Hepatocyte (in vitro differentiated cells): ENCODE measurements around the gene WDPCP. TPM values are rescaled to one million over a fixed set of nuclear protein-coding genes. Genes with fewer than 3 reads are reported as not detected.

Experiments used
- DNase-seq: peaks from one replicate; pipeline ENCODE4 v3.0.0-alpha.2; 2016; ENCODE audit warnings: low spot score
- H2AFZ ChIP-seq: fragments of 200-600 bp; sonication (generic); 2 replicates; pipeline ENCODE4 v1.6.0; 2016; ENCODE audit warnings: antibody characterized with exemption, mild to moderate bottlenecking
- H3K27ac ChIP-seq: fragments of 200-600 bp; sonication (generic); 2 replicates; pipeline ENCODE4 v1.5.1; 2016; ENCODE audit warnings: mild to moderate bottlenecking
- H3K27me3 ChIP-seq: fragments of 200-600 bp; sonication (generic); 2 replicates; pipeline ENCODE4 v1.6.1; 2016
- H3K36me3 ChIP-seq: fragments of 200-600 bp; sonication (generic); replicated peaks from 2 replicates; pipeline ENCODE4 v1.5.1; 2016; ENCODE audit warnings: low read depth; ENCODE audit not compliant: insufficient read depth
- H3K4me1 ChIP-seq: fragments of 200-600 bp; sonication (generic); 2 replicates; pipeline ENCODE4 v1.5.1; 2016; ENCODE audit warnings: mild to moderate bottlenecking, moderate library complexity; ENCODE audit not compliant: insufficient read depth
- H3K4me2 ChIP-seq: fragments of 200-600 bp; sonication (generic); 2 replicates; pipeline ENCODE4 v1.6.0; 2016
- H3K4me3 ChIP-seq: fragments of 200-600 bp; sonication (generic); 2 replicates; pipeline ENCODE4 v1.5.1; 2016; ENCODE audit warnings: mild to moderate bottlenecking
- H3K79me2 ChIP-seq: fragments of 200-600 bp; sonication (generic); 2 replicates; pipeline ENCODE4 v1.6.0; 2017; ENCODE audit warnings: mild to moderate bottlenecking
- H3K9me2 ChIP-seq: fragments of 200-600 bp; sonication (generic); replicated peaks from 2 replicates; pipeline ENCODE4 v1.6.0; 2017; ENCODE audit warnings: mild to moderate bottlenecking; ENCODE audit not compliant: insufficient read depth
- H3K9me3 ChIP-seq: fragments of 200-600 bp; sonication (generic); 2 replicates; pipeline ENCODE4 v1.5.1; 2016; ENCODE audit warnings: low read depth, mild to moderate bottlenecking
- H4K20me1 ChIP-seq: fragments of 200-600 bp; sonication (generic); 2 replicates; pipeline ENCODE4 v1.6.0; 2016; ENCODE audit warnings: mild to moderate bottlenecking; ENCODE audit not compliant: insufficient read depth, poor library complexity, severe bottlenecking
- CTCF ChIP-seq: fragments of 200-600 bp; sonication (generic); IDR thresholded peaks from 2 replicates; pipeline ENCODE4 v1.5.1; 2016; ENCODE audit warnings: antibody characterized with exemption, mild to moderate bottlenecking; ENCODE audit not compliant: poor library complexity
- EZH2 ChIP-seq: fragments of 200-600 bp; sonication (generic); IDR thresholded peaks from 2 replicates; pipeline ENCODE4 v1.6.1; 2016; ENCODE audit warnings: antibody characterized with exemption, mild to moderate bottlenecking, borderline replicate concordance
- EZH2phosphoT487 ChIP-seq: fragments of 200-600 bp; sonication (generic); IDR thresholded peaks from one replicate; pipeline ENCODE4 v1.6.1; 2018; ENCODE audit warnings: antibody characterized with exemption, mild to moderate bottlenecking, low read depth, moderate library complexity; ENCODE audit not compliant: unreplicated experiment, severe bottlenecking
- WGBS: methylation state at CpG from one replicate; pipeline ENCODE4 v1.1.6; 2016; ENCODE audit warnings: low lambda C conversion rate; ENCODE audit errors: missing lambda C conversion rate; 5-methylcytosine and 5-hydroxymethylcytosine counted together
- polyA plus RNA-seq: library from polyadenylated mRNA; unstranded; fragments of >200 nt; fragmentation: Nextera tagmentation; extraction: Ambion mirVana; gene quantifications from 2 replicates; pipeline ENCODE4 v1.2.1, GENCODE V29; 2016
- total RNA-seq: library from RNA; depleted of rRNA; stranded (reverse); fragments of >200 nt; gene quantifications from 2 replicates; pipeline ENCODE4 v1.2.3, GENCODE V29; 2014

WDPCP gene
- total and polyA plus RNA-seq, 2 experiments from 2014 or later = 4.9 to 12.8 TPM

GRCh38 chr2:63268946-63269345 lies 319.3 kb downstream of the WDPCP start:
- Histone ChIP-seq H3K9me3 (no peaks in the 10 kb centered on the region), H3K9me2 (no peaks in the 10 kb centered on the region), H4K20me1 (no peaks in the 10 kb centered on the region), H3K27me3 (no peaks in the 10 kb centered on the region), H3K36me3 (no peaks in the 10 kb centered on the region), H3K4me2 (no peak overlapping the region), H2AFZ (no peak overlapping the region), H3K4me3 (no peak overlapping the region), H3K4me1 (no peaks in the 10 kb centered on the region), H3K27ac (no peak overlapping the region), H3K79me2 (no peaks in the 10 kb centered on the region)
- DNase-seq = no peak
- no peak for TF ChIP-seq CTCF
- no peak for TF ChIP-seq EZH2
- TF ChIP-seq EZH2phosphoT487 = no peak

- no peak for DNase-seq
- H3K27me3 ChIP-seq = no peaks in the 10 kb centered on the region
- no peaks in the 10 kb centered on the region for H3K9me3 ChIP-seq
- no peak overlapping the region for H3K4me3 ChIP-seq
- H2AFZ ChIP-seq = no peak overlapping the region
- H4K20me1 ChIP-seq = no peaks in the 10 kb centered on the region
- H3K4me1 ChIP-seq = no peaks in the 10 kb centered on the region
- H3K27ac ChIP-seq = no peak overlapping the region
- H3K36me3 ChIP-seq = no peaks in the 10 kb centered on the region
- no peaks in the 10 kb centered on the region for H3K9me2 ChIP-seq
- no peaks in the 10 kb centered on the region for H3K79me2 ChIP-seq
- H3K4me2 ChIP-seq = no peak overlapping the region
- no peak for TF ChIP-seq CTCF
- TF ChIP-seq EZH2phosphoT487 = no peak
- no peak for TF ChIP-seq EZH2
- WGBS = 83% methylated on average over 2 of the region's 2 CpGs
Observed at GRCh38 chr2:63261137-63261621, 327.1 kb downstream of the WDPCP start.

- Histone ChIP-seq H3K4me3 (no peak overlapping the region), H3K36me3 (no peaks in the 10 kb centered on the region), H3K4me1 (no peaks in the 10 kb centered on the region), H4K20me1 (no peaks in the 10 kb centered on the region), H2AFZ (no peak overlapping the region), H3K27me3 (no peaks in the 10 kb centered on the region), H3K4me2 (no peak overlapping the region), H3K79me2 (no peaks in the 10 kb centered on the region), H3K9me2 (no peaks in the 10 kb centered on the region), H3K9me3 (no peaks in the 10 kb centered on the region), H3K27ac (no peak overlapping the region)
- WGBS = 100% methylated on average over 2 of the region's 2 CpGs
- DNase-seq = no peak
- TF ChIP-seq EZH2phosphoT487 = no peak
- no peak for TF ChIP-seq CTCF
- TF ChIP-seq EZH2 = no peak
Observed at GRCh38 chr2:63257473-63257872, 330.8 kb downstream of the WDPCP start.

- Histone ChIP-seq H3K9me3 (no peaks in the 10 kb centered on the region), H4K20me1 (no peaks in the 10 kb centered on the region), H3K4me2 (no peak overlapping the region), H3K9me2 (no peaks in the 10 kb centered on the region), H2AFZ (no peak overlapping the region), H3K27me3 (no peaks in the 10 kb centered on the region), H3K4me3 (no peak overlapping the region), H3K79me2 (no peaks in the 10 kb centered on the region), H3K4me1 (no peaks in the 10 kb centered on the region), H3K36me3 (no peaks in the 10 kb centered on the region), H3K27ac (no peak overlapping the region)
- TF ChIP-seq EZH2phosphoT487 = no peak
- no peak for TF ChIP-seq CTCF
- no peak for TF ChIP-seq EZH2
- WGBS = 60% methylated on average over 2 of the region's 2 CpGs
- no peak for DNase-seq
Observed at GRCh38 chr2:63249161-63249560, 339.1 kb downstream of the WDPCP start.
